Measurements from ENCODE around the gene SYCP1.
"Not testable (repeated sequence)": the region's sequence is repeated elsewhere in the genome, so short reads cannot be mapped to it uniquely, and the experiment has no call there.

SYCP1 gene

DNA sequence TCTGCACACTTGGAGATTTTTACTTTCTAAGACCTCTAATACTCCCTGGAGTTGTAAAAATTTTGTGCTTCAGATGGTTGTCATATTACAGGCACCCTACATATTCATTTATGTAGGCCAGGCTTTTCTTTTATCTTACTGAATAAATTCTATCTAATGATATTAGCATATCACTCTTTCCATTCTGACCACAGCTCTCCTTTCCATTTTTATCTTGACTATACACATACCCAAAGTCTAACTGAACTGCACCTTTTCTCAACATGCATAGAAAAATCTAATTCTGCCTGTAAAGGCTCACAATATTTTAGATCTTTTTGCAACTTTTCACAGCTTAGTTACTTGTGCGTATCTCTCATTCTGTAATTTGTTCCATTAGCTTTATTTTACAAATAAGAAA, 122.2 kb downstream of the SYCP1 start:
- no peak for FAIRE-seq

GRCh38 chr1:114979278-114979891, 124.7 kb downstream of the SYCP1 start:
- FAIRE-seq, result peak; percentile 97

DNA sequence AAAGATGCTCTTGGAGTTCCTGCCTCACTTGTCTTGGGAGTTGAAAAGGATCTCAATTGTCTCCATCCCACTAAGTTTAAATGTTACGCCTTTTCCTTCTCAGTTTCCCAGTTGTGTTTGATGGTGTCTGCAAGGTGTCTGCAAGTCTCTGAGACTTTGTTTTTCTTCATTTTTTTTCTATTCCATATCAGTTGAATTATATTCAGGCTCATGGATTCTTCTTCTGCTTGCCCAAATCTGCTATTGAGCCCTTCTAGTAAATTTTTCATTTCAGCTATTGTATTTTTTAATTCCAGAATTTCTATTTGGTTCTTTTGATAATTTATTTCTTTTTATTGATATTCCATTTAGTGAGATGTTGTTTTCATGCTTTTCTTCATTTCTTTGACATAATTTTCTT, 127.6 kb downstream of the SYCP1 start:
- FAIRE-seq, result no peak

DNA sequence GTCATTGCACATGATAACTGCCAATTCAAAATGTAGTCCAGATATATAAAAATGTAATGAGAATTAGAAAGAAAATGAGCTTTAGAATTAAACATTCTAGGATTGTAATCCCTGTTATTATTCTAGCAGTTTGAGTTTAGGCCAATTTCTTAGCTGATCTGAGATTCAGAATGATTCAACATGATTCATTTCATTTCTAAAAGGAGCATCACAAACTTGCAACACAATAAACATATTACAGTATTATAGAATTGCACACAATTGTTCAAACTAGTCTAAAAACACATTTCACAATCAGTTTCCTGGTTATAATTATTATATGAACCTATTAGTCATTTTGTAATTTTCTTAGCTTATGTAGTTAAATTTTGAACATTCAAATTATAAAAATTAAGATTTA, 131.6 kb downstream of the SYCP1 start:
- no peak for FAIRE-seq

- FAIRE-seq, result no peak
Measured at GRCh38 chr1:114988095-114988494, 133.4 kb downstream of the SYCP1 start.

DNA sequence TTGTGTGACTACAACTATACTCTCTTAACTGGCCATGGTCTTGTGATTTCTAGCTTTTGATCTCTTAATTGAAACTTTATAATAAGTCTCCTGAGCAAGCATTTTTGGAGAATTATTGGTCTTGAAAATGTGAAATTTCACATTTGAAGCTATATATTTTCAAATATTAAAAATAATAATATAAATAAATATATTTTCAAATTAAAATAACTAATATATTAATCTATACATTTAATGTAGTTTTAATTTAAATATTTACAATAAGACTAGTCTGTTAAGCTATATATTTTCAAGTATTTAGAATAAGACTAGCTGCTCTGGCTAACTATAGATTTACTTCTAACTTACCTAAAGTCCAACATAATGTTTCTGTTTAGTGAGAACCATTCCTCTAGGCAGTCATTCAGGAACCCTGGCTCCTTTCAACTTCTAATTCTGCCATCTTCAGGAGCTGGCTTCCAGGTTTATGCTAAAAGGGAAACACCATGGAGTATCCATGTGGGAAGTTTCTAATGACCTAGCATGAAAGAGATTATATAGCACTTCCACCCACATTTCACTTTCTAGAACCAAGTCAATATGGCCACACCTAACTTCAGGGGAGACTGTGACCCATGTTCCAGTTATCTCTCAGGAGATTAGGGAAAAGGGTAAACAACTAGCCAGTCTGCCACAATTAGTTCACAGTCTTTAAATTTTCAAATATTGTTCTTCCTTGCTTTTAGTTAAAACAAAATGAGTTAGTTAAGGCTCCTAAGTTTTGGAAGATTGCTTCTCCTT, 143.0 kb downstream of the SYCP1 start:
- no peak for FAIRE-seq

DNA sequence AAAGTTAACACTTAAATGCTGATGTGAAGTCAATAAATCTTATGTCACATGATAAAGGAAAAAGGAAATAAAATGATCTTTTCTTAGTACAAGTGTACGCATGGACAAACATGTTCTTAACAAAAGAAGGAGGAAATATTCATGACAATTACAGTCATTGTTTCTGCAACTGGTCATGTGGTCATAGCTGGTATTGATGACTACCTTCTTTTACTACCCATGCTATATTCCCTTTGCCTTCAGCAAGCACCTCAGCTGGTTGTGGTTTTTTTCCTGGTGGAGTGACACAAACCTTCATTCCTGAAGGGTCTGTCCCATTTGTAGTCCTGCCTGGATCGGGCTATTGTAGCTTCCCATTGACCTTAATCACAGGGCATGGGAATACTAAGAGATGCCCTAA, 151.5 kb downstream of the SYCP1 start:
- FAIRE-seq, result no peak

DNA sequence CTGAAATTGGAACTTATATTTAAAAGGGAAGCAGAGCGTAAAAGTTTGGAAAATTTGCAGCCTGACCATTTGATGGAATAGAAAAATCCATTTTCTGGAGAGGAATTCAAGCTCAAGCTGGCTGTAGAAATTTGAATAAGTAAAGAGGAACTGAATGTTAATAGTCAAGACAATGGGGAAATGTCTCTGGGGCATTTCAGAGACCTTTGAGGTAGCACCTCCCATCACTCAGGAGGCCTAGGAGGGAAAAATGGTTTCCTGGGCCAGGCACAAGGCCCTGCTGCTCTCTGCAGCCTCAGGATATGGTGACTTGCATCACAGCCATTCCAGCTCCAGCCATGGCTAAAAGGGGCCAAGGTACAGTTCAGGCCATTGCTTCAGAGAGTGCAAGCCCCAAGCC, 157.3 kb downstream of the SYCP1 start:
- FAIRE-seq, result no peak

DNA sequence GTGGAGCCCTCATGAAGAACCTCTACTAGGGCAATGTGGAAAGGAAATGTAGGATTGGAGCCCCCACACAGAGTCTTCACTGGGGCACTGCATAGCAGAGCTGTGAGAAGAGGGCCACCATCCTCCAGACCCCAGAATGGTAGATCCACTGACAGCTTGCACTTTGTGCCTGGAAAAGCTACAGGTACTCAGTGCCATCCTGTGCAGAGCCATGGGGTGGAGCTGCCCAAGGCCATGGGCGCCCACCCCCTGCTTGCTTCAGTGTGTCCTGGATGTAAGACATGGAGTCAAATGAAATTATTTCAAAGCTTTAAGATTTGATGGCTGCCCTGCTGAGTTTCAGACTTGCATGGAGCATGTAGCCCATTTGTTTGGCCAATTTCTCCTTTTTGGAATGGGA, 157.8 kb downstream of the SYCP1 start:
- FAIRE-seq, result no peak

- FAIRE-seq, result no peak
Measured at GRCh38 chr1:115013792-115014191, 159.1 kb downstream of the SYCP1 start.

GRCh38 chr1:115019549-115019948, 164.9 kb downstream of the SYCP1 start:
- not testable (repeated sequence) for FAIRE-seq

DNA sequence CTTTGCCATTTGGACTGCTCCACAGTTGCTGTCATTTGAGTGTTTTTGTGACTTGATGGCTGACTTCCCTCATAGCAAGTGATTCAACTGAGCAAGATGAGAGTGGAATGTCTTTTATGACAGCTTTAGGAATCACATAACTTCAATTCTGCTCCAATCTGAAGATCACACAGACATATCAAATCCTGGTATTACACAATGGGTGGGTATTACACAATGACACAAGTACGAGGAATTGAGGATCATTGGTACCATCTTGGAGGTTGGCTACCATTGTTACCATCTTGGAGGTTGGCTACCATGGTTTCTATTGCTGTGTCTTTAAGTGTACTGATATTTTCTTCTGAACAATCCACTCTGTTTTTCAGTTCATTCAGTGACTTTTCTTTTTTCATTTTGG, 166.5 kb downstream of the SYCP1 start:
- FAIRE-seq, result no peak

DNA sequence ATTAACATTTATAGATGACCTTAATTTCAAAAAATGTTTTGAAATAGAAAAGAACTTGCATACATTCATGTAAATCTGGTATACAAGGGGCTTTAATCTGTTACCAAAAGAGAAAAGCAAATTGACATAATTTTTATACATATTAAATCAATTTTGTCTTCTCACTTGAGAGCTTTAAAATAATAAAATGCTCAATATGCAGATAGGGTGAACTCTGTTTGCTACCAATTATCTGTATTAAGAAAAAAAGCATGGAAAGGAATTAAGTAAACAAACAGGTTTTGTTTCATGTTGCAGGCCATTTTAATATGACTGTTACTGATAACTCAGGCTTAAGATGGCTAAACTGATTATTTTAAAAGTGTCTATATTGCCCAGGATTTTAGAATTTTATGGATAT, 168.9 kb downstream of the SYCP1 start:
- FAIRE-seq, result no peak

- FAIRE-seq, result no peak
Measured at GRCh38 chr1:115029526-115029925, 174.9 kb downstream of the SYCP1 start, which contains the start of gene TSHB. TSS of gene TSHB (plus strand) at chr1:115029826. CDS start at chr1:115033363, 3,537 bp downstream.

DNA sequence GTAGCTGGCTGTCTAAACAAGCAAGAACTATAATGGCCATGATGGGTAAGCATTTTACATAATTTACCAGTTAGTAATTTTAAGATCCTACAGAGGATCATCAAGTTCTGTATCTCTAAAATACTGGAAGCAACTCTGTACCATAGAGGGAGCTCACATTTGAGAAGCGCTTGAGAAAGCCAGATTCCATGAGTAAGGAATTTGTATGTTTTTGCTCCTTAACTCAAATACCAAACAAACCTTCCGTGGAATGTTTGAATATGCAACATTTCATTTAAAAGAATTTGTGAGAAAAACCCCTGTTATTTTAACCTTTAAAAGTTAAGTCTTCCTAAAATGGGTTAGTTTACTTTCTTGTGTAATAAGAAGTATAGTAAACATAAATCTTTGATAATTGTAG, 176.9 kb downstream of the SYCP1 start:
- FAIRE-seq, result no peak

DNA sequence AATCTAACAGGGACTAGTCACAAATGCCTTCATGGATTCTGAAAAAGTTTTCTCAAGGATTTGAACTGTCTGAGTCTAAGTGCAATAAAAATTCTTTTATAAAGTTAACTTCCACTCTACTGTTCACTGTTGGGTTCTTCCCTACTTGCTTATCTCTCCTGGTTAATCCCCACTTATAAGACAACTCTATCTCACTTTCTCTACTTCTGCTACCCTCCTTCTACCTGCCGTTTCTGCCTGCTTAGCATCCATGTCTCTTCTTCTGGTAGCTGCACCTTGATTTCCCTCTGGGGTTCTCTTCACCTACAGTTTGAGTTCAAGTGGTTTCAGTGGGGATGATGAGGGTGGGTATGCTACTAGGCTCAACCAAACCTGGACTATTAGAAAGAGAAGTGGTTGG, 181.0 kb downstream of the SYCP1 start:
- no peak for FAIRE-seq

- no peak for FAIRE-seq
Measured at GRCh38 chr1:115036814-115037507, 182.3 kb downstream of the SYCP1 start.

DNA sequence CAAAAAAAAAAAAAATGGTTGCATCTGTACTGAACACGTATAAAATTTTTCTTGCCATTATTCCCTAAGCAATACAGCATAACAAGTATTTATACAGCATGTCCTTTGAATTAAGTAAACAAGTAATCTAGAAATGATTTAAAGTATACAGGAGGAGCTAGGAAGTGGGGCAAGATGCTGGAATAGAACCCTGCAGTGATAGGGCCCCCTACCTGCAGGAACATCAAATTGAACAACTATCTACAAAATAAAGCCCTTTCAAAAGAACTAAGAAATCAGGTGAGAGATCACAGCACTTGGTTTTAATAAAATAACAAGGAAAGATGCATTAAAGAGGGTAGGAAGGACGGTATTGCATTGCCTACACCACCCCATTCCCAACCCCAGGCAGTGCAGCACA, 185.8 kb downstream of the SYCP1 start:
- no peak for FAIRE-seq

- no peak for FAIRE-seq
Measured at GRCh38 chr1:115041654-115042053, 187.0 kb downstream of the SYCP1 start.
